Nucleus accumbens (tissue), 56 donors: ENCODE results near the gene RGL2.

Source experiments
- DNase-seq, 56 donors: peaks; one replicate each; lab custom pipeline; 2025; lab: John Stamatoyannopoulos, UW

The RGL2 gene

DNA sequence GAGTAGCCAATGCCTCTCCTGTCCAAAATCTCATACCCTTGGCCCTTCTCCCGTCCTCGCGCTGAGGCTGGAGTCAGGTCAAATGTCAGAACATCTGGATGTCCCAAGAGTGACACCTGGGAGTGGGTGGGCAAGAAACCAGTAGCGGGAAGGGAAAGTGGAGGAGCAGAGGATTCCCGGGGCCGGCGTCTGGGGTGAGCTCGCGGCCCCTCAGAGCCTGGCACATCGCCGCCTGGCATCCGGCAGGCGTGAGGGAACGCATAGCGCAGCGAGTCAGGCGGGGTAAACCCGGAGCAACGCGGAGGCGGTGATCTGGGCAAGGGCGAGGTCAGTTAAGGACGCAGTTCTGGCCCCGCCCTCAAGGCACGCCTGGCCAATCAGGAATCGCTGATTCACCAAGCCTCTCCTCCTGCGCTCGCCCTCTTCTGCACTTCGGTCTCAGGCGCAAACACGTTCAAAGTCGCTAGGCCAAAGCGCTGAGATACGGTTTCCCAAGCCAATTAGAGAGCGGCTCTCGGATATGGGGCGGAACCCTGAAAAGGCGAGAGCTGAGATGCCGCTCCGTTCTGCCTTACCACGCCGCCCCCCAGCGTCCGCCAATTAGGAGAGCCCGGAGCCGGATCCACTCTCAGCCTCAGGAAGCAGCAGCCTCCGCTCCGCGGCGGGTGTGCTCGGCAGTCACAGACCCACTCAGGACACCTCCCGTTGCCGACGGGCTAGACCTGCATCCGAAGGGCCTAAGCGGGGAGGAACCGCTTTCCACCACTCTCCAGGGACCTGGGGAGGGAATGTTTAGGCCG is 49.6 kb downstream of the RGL2 start:
- peak; percentile 72 to 99 (median 96) for DNase-seq

DNA sequence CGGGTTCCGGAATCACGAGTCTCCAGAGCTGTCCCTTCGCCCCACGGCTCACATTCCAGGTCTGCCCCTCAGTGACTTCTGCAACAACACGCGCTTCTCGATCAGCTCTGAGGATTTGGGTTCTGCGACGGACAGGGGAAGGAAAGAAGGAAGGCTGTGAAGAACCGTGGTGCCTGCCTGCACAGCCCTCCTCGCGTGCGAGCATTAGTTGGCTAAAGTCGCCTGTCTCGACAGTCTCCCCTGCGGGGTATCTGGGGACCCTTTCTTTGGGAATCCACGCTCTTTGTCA is 50.2 kb downstream of the RGL2 start:
- peak in 5 of 56 donors; percentile 57 to 82 (median 73) for DNase-seq

DNA sequence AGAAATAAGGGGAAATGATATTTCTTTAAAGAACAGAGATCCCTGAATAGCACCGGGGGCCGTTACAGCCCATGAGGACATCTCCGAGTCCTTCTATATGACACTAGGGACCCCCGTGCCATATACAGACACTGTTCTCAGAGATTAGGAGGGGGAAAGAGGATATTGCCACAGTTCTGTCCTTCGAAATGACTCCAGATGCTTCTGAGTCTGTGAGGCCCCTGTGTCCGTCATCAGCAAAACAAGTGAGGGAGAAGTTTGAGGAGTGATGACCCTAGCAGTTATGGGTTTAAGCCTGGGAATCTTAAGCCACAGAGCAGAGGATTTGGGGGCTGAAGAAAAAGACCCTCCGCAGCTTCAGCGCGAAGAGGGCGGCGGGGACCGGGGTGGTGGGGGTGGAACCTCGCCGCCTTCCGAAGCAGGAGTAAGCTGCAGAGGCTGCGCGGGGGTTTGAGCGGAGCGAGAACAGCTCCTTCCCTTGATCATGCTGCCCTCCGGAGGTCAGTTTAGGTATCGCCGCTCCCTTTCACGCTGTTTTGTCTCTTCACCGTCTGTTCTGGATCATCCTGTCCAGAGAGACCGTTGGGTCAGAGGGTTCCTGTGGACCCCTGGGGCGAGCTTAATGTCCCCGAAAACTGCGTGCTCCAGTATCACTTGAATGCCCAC is 50.6 kb downstream of the RGL2 start:
- DNase-seq: peak in 54 of 56 donors; percentile 21 to 93 (median 76)

DNA sequence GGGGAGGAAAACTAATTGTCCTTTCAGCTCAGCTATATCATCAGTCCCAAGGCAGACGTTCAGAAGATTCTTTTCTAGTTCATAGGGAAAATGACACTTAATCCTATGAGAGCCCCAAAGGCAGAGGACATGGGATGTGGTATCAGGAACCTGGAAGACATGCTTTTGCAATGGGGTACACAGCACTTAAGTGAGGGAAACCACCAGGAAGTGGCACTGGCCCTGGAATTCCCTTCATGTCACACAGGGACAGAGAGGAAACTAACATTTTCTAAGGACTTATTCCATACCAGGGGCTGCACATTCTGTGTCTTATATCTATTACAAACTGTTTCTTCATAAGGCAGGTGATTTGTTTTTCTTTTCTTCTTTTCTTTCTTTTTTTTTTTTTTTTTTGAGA is 55.3 kb downstream of the RGL2 start:
- no peak for DNase-seq

DNA sequence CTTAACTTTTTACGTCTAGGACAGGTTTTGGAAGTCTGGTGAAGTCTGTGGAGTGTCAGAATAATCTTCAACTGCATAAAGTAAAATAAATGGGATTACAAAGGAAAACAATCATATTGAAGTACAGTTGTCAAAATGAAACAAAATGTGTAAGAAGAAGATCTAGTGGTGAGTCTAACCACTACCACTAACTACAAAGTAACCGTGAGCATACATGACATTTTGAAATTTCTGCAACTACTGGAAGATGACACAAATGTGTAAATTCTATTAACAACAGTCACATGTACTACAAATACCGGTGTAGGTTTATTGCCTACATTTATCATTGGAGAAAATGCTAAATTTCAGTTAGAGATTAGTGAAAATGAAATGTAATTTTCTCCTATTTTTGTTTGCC is 56.8 kb downstream of the RGL2 start:
- DNase-seq: no peak
